Transverse colon (tissue), 4 donors: ENCODE measurements around the gene NDUFV1. TPM values are rescaled to one million over a fixed set of nuclear protein-coding genes. Genes with fewer than 3 reads are reported as not detected.
"Not testable (repeated sequence)": the region's sequence is repeated elsewhere in the genome, so short reads cannot be mapped to it uniquely, and the experiment has no call there.

ENCODE experiments used
- DNase-seq: peaks from one replicate; pipeline ENCODE4 v3.0.0-alpha.2; 2019
- H3K27ac ChIP-seq, 4 donors: fragments of 200-600 bp; sonication (generic); 2 replicates each; pipeline ENCODE4 v1.5.1; 2016 to 2018; ENCODE audit warnings: inconsistent platforms in 4 of 4
- H3K27me3 ChIP-seq: fragments of 200-600 bp; sonication (generic); 2 replicates; pipeline ENCODE4 v1.5.1; 2017; ENCODE audit warnings: inconsistent platforms
- H3K36me3 ChIP-seq, 4 donors: fragments of 200-600 bp; sonication (generic); 2 replicates each; pipeline ENCODE4 v1.5.1; 2017 to 2019; ENCODE audit warnings: inconsistent platforms in 4 of 4
- H3K4me1 ChIP-seq, 4 donors: fragments of 200-600 bp; sonication (generic); 2 replicates each; pipeline ENCODE4 v1.5.1; 2017 to 2020; ENCODE audit warnings: inconsistent platforms in 4 of 4
- H3K4me3 ChIP-seq, 4 donors: fragments of 200-600 bp; sonication (generic); 1 replicate in 1 of 4; 2 replicates in 3 of 4; pipeline versions ENCODE4 v1.5.1 to v1.6.1; 2017 to 2019; ENCODE audit warnings: inconsistent platforms in 4 of 4
- H3K9me3 ChIP-seq, 2 donors: fragments of 200-600 bp; sonication (generic); 2 replicates each; pipeline ENCODE4 v1.5.1; 2017 to 2019; ENCODE audit warnings: inconsistent platforms in 2 of 2
- CTCF ChIP-seq, 5 experiments: fragments of 200-600 bp in 3 of 5; fragments of 450-650 bp in 2 of 5; sonication (generic) in 3 of 5; IDR thresholded peaks; 1 replicate in 2 of 5; 2 replicates in 3 of 5; pipeline ENCODE4 v1.5.1; 2016 to 2017; ENCODE audit warnings: antibody characterized with exemption in 5 of 5, inconsistent platforms in 3 of 5, mild to moderate bottlenecking in 2 of 5, moderate library complexity in 1 of 5
- EP300 ChIP-seq: sonication (generic); formaldehyde crosslinking; IDR thresholded peaks from one replicate; pipeline ENCODE4 v1.6.1; 2017; ENCODE audit warnings: antibody characterized with exemption, low read depth
- POLR2A ChIP-seq: fragments of 450-650 bp; IDR thresholded peaks from one replicate; pipeline ENCODE4 v1.6.1; 2016; ENCODE audit warnings: antibody characterized with exemption, mild to moderate bottlenecking, moderate library complexity
- POLR2AphosphoS5 ChIP-seq, 3 donors: sonication (generic); formaldehyde crosslinking; IDR thresholded peaks; one replicate each; pipeline ENCODE4 v1.6.1; 2016; ENCODE audit warnings: antibody characterized with exemption in 3 of 3
- WGBS, 2 donors: methylation state at CpG; one replicate each; pipeline ENCODE4 v1.1.5; 2018; ENCODE audit warnings: low coverage in 1 of 2; 5-methylcytosine and 5-hydroxymethylcytosine counted together
- in situ Hi-C, 4 donors: fragments of 200-750 bp; cut with MboI; loops; one replicate each; pipeline versions ENCODE4 v1.15.0 to v1.15.1; 2017; ENCODE audit warnings: low sequenced_read_pairs in 3 of 4, low pct_ligation_motif_present in 1 of 4, low pct_unique_long_range_greater_than_20kb in 1 of 4
- intact Hi-C: fragments of 100-400 bp; cut with DNase I; formaldehyde crosslinking; loops from one replicate; pipeline ENCODE4 v1.15.1; 2023; ENCODE audit warnings: low total_unique reads
- total RNA-seq, 4 donors: library from RNA; depleted of rRNA; stranded (reverse); fragments of >200 nt; gene quantifications; one replicate each; pipeline ENCODE4 v1.1.0, GENCODE V29; 2016

The NDUFV1 gene
- total RNA-seq, 4 donors from 2014 or later = 421 to 762 (median 554) TPM

DNA sequence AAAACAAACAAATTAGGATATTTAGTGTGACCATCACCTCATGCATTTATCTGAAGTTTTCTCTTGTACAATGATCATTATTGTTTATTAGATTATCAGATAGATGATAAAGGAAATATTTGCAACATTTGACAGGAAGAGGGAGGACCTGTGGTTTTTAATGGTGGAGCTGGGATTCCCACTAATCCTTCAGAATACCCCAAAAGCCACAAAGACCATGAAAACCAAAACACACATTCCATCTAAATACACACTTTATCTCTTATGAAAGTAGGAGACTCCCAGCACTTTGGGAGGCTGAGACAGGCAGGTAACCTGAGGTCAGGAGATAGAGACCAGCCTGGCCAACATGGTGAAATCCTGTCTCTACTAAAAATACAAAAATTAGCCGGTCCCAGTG, 7.6 kb upstream of the NDUFV1 start:
- Histone ChIP-seq H3K4me1 (no peaks in the 10 kb centered on the region), H3K4me3 (no peak overlapping the region), H3K27ac (no peak overlapping the region), H3K27me3 (no peaks in the 10 kb centered on the region), H3K9me3 (no peaks in the 10 kb centered on the region), H3K36me3 (no peaks in the 10 kb centered on the region)
- DNase-seq = no peak
- in situ Hi-C loops = no loop called here
- TF ChIP-seq EP300 = no peak
- TF ChIP-seq CTCF (IDR thresholded peaks at IDR 0.05) = no peak
- 67 to 84% methylated on average over 1 of the region's 1 CpG for WGBS, 2 donors
- intact Hi-C loops = no loop called here

DNA sequence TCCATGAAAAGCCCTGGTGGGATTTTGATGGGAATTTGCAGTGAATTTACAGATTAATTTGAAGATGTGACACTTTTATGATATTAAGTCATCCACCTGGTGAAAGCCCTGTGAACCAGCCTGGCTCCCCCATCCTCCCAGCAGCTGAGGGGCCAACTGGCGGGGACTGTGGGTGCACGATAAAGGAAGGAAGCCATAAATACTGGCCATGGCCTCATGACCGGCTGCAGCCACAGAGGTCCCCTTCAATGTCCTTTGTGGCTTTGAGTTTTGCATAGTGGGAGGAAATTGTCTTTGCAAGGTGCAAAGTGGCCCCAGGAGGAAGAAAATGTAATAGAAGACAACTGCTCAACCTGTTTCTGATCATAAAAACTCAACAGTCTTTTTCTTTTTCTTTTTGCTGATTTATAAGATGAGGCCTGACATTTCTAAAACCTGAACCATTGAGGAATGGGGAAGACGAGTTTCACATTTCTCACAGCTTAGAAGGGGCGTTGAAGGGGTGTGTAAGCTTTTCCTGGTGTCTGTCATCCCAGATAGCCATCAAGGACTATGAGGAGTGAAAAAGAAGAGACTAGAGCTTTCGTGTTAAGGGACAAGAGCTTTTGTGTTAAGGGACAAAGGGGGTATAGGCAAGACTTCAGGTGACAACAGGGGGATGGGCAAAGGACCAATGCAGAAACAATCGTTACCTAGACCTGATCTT, 6.3 kb upstream of the NDUFV1 start:
- Histone ChIP-seq H3K4me1 (no peaks in the 10 kb centered on the region), H3K36me3 (no peaks in the 10 kb centered on the region), H3K4me3 (no peak overlapping the region), H3K9me3 (no peaks in the 10 kb centered on the region), H3K27me3 (no peaks in the 10 kb centered on the region), H3K27ac (no peak overlapping the region)
- intact Hi-C loops = no loop called here
- peak; percentile 47 for DNase-seq
- in situ Hi-C loops = no loop called here
- WGBS, 2 donors = 36 to 56% methylated on average over 3 to 7 of the region's 7 CpGs
- TF ChIP-seq POLR2AphosphoS5 (IDR thresholded peaks at IDR 0.05) = no peak
- TF ChIP-seq EP300 = no peak
- TF ChIP-seq POLR2A = no peak
- TF ChIP-seq CTCF (IDR thresholded peaks at IDR 0.05) = no peak

- Histone ChIP-seq H3K4me3 (no peak overlapping the region), H3K36me3 (no peaks in the 10 kb centered on the region), H3K27ac (no peak overlapping the region), H3K4me1 (peaks cover 0 to 5% (median 3%) of the 10 kb centered on the region in 4 donors), H3K27me3 (no peaks in the 10 kb centered on the region), H3K9me3 (no peaks in the 10 kb centered on the region)
- WGBS, 2 donors = 93 to 94% methylated on average over 2 to 7 of the region's 7 CpGs
- intact Hi-C loops = no loop called here
- no peak for DNase-seq
- TF ChIP-seq POLR2AphosphoS5 (IDR thresholded peaks at IDR 0.05) = no peak
- TF ChIP-seq POLR2A = no peak
- TF ChIP-seq EP300 = no peak
- no peak for TF ChIP-seq CTCF (IDR thresholded peaks at IDR 0.05)
- in situ Hi-C loops = no loop called here
These were observed 5.6 kb upstream of the NDUFV1 start for GRCh38 chr11:67601098-67601497.

DNA sequence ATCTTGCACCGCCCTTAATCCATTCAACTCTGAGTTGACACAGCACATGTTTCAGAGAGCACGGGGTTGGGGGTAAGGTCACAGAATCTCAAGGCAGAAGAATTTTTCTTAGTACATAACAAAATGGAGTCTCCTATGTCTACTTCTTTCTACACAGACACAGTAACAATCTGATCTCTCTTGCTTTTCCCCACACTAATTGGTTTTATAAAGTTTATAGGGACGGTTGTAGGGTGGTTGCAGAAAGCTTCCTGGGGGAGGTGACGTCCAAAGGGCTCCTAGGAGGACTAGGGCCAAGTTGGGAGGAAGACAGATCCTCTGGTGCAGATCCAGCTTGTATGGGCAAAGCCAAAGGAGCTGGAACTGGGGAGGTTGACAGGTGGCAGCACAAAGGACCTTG, 2.6 kb upstream of the NDUFV1 start:
- H3K9me3 ChIP-seq, DNase-seq, in situ Hi-C loops, H3K27ac ChIP-seq, H3K27me3 ChIP-seq, H3K4me3 ChIP-seq, H3K36me3 ChIP-seq, intact Hi-C loops: not testable (repeated sequence)
- H3K4me1 ChIP-seq = peaks cover 7 to 20% (median 17%) of the 10 kb centered on the region in 4 donors
- WGBS, 2 donors = 63 to 68% methylated on average over 2 of the region's 4 CpGs

DNA sequence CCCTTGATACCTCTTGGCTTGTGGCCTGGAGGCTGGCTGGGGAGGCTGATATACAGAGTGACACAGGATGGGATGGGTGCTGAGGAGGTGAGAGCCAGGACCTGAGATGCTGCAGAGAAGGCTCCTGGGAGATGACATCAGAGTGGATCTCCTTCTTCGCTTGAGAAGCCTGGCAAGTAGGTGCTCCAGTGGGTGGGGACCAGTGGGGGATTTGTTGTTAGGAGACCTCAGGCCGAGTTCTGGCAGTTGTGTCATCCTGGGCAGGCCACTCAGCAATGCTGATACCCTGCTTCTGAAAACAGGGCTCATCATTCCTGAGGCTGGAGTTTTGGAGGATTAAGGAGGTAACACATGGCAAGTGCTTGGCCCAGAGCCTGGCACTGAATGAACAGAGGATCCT, 1.9 kb upstream of the NDUFV1 start:
- TF ChIP-seq POLR2AphosphoS5 (IDR thresholded peaks at IDR 0.05) = no peak
- TF ChIP-seq EP300 = no peak
- no peak for TF ChIP-seq POLR2A
- no peak for TF ChIP-seq CTCF (IDR thresholded peaks at IDR 0.05)
- in situ Hi-C loops (no loop called here), intact Hi-C loops (no loop called here)
- Histone ChIP-seq H3K36me3 (no peaks in the 10 kb centered on the region), H3K27ac (no peak overlapping the region), H3K4me3 (no peak overlapping the region), H3K4me1 (peaks cover 7 to 20% (median 17%) of the 10 kb centered on the region in 4 donors), H3K27me3 (no peaks in the 10 kb centered on the region), H3K9me3 (no peaks in the 10 kb centered on the region)
- 71% methylated on average over 2 of the region's 2 CpGs; no CpG with 5 or more reads in 1 of the 2 donors for WGBS, 2 donors
- no peak for DNase-seq
